OCI-LY7 (cell line): Measurements from ENCODE around the gene HYI. TPM values are rescaled to one million over a fixed set of nuclear protein-coding genes. Genes with fewer than 3 reads are reported as not detected.
"Not testable (repeated sequence)": the region's sequence is repeated elsewhere in the genome, so short reads cannot be mapped to it uniquely, and the experiment has no call there.

Experiments
- BruUV-seq: library from RNA; stranded (reverse); fragments of 400-500 nt; replicated peaks from 2 replicates; lab custom pipeline; 2021; lab: Mats Ljungman, UMichigan
- CTCF ChIA-PET: fragments of 300-600 bp; sonication (Branson Sonifier 250); formaldehyde crosslinking; loops from one replicate; lab custom pipeline; 2022; ENCODE audit warnings: antibody characterized with exemption; ENCODE audit not compliant: unreplicated experiment; lab: Charles Lee
- POLR2A ChIA-PET: fragments of 300-600 bp; sonication (Branson Sonifier 250); formaldehyde crosslinking; loops from one replicate; lab custom pipeline; 2022; ENCODE audit warnings: antibody characterized with exemption; lab: Charles Lee
- DNase-seq: peaks from one replicate; pipeline ENCODE4 v3.0.0-alpha.2; 2015; ENCODE audit warnings: low spot score
- H2AFZ ChIP-seq: fragments of 200-600 bp; sonication (generic), shearing (Covaris generic); 2 replicates; pipeline ENCODE4 v1.6.1; 2014; ENCODE audit warnings: mild to moderate bottlenecking, antibody characterized with exemption, low read length, moderate library complexity
- H3K27ac ChIP-seq: fragments of 200-600 bp; sonication (generic); 2 replicates; pipeline ENCODE4 v1.5.1; 2014; ENCODE audit warnings: mixed run types, low read depth, mild to moderate bottlenecking, moderate library complexity, low read length, inconsistent platforms; ENCODE audit not compliant: poor library complexity, severe bottlenecking
- H3K36me3 ChIP-seq: fragments of 200-600 bp; sonication (generic); 2 replicates; pipeline ENCODE4 v1.6.1; 2014; ENCODE audit warnings: mild to moderate bottlenecking, antibody characterized with exemption, low read length, moderate library complexity, mixed read lengths; ENCODE audit not compliant: insufficient read depth
- H3K4me1 ChIP-seq: fragments of 200-600 bp; sonication (generic); 2 replicates; pipeline ENCODE4 v1.5.1; 2014; ENCODE audit warnings: mild to moderate bottlenecking, low read length; ENCODE audit not compliant: insufficient read depth, poor library complexity, severe bottlenecking
- H3K4me2 ChIP-seq: fragments of 200-600 bp; sonication (generic); 2 replicates; pipeline ENCODE4 v1.6.1; 2014; ENCODE audit warnings: mild to moderate bottlenecking, low read length
- H3K4me3 ChIP-seq: fragments of 200-600 bp; sonication (generic); 2 replicates; pipeline ENCODE4 v1.5.1; 2014; ENCODE audit warnings: mild to moderate bottlenecking, low read depth, low read length; ENCODE audit not compliant: poor library complexity, severe bottlenecking
- H3K79me2 ChIP-seq: fragments of 200-600 bp; sonication (generic); 2 replicates; pipeline ENCODE4 v1.6.1; 2016; ENCODE audit warnings: low read depth, mild to moderate bottlenecking, low read length, moderate library complexity, mixed read lengths; ENCODE audit not compliant: insufficient read depth
- H3K9me2 ChIP-seq: fragments of 200-600 bp; sonication (generic); 2 replicates; pipeline ENCODE4 v1.6.1; 2016; ENCODE audit warnings: mild to moderate bottlenecking, low read length, mixed read lengths; ENCODE audit not compliant: insufficient read depth
- H3K9me3 ChIP-seq: fragments of 200-600 bp; sonication (generic); 2 replicates; pipeline ENCODE4 v1.6.1; 2014; ENCODE audit warnings: mild to moderate bottlenecking, mixed run types, low read length, mixed read lengths
- H4K20me1 ChIP-seq: fragments of 200-600 bp; sonication (generic); 2 replicates; pipeline ENCODE4 v1.6.1; 2014; ENCODE audit warnings: mild to moderate bottlenecking, antibody characterized with exemption, low read length, moderate library complexity, mixed read lengths; ENCODE audit not compliant: insufficient read depth
- CTCF ChIP-seq: fragments of 200-600 bp; sonication (generic); conservative IDR thresholded peaks from 2 replicates; pipeline ENCODE4 v1.5.1; 2014; ENCODE audit warnings: mild to moderate bottlenecking, antibody characterized with exemption, low read length, moderate library complexity, mixed read lengths
- EZH2phosphoT487 ChIP-seq: fragments of 200-600 bp; sonication (generic); IDR thresholded peaks from 2 replicates; pipeline ENCODE4 v1.6.1; 2018; ENCODE audit warnings: low read depth, borderline replicate concordance, mild to moderate bottlenecking, mixed run types, antibody characterized with exemption, low read length, moderate library complexity, mixed read lengths
- intact Hi-C: fragments of 100-400 bp; cut with micrococcal nuclease; formaldehyde crosslinking; loops from one replicate; pipeline ENCODE4 v1.10.0; 2022; ENCODE audit not compliant: unreplicated experiment
- total RNA-seq, 2 experiments: library from RNA; depleted of rRNA in 1 of 2; stranded (reverse); fragments of >200 nt in 1 of 2; shearing (Covaris generic) in 1 of 2; gene quantifications; 2 replicates each; pipeline ENCODE4 v1.2.3, GENCODE V29; 2014 to 2022

Gene HYI
- total RNA-seq, 2 experiments from 2014 or later: not detected

- no peak overlapping the region for H3K4me2 ChIP-seq
- H3K4me3 ChIP-seq: no peak overlapping the region
- POLR2A ChIA-PET: interaction anchor here (0.6 to 0.7 kb wide), 2 partner anchors 23 to 130 kb away, joined by 4 read pairs; no protein-coding TSS in a partner anchor
- intact Hi-C loops: no loop called here
- BruUV-seq: no TSS peak
- no peaks in the 10 kb centered on the region for H4K20me1 ChIP-seq
- DNase-seq: no peak
- H3K9me2 ChIP-seq: no peaks in the 10 kb centered on the region
- CTCF ChIA-PET: no interaction called here
- no peaks in the 10 kb centered on the region for H3K4me1 ChIP-seq
- H2AFZ ChIP-seq: no peak overlapping the region
- no peak overlapping the region for H3K27ac ChIP-seq
- H3K36me3 ChIP-seq: peaks cover 51% of the 10 kb centered on the region
- no peaks in the 10 kb centered on the region for H3K79me2 ChIP-seq
- H3K9me3 ChIP-seq: no peaks in the 10 kb centered on the region
- TF ChIP-seq EZH2phosphoT487 (no peak), CTCF (no peak)
These were observed 34.9 kb downstream of the HYI start for GRCh38 chr1:43418858-43419257.

GRCh38 chr1:43415901-43416300 is 37.8 kb downstream of the HYI start:
- intact Hi-C loops: no loop called here
- CTCF ChIA-PET: interaction anchor here (2.0 kb wide), 1 partner anchor 178 kb away, joined by 10 read pairs; no protein-coding TSS in a partner anchor
- no peaks in the 10 kb centered on the region for H3K4me1 ChIP-seq
- no peaks in the 10 kb centered on the region for H4K20me1 ChIP-seq
- POLR2A ChIA-PET: interaction anchor here (0.6 kb wide), 1 partner anchor 66 kb away, joined by 6 read pairs; no protein-coding TSS in a partner anchor
- H3K36me3 ChIP-seq: peaks cover 39% of the 10 kb centered on the region
- H3K9me2 ChIP-seq: no peaks in the 10 kb centered on the region
- H3K27ac ChIP-seq: no peak overlapping the region
- no peak overlapping the region for H3K4me3 ChIP-seq
- TF ChIP-seq CTCF: no peak
- no peaks in the 10 kb centered on the region for H3K9me3 ChIP-seq
- H3K79me2 ChIP-seq: no peaks in the 10 kb centered on the region
- no peak overlapping the region for H2AFZ ChIP-seq
- H3K4me2 ChIP-seq: no peak overlapping the region
- no peak for DNase-seq
- BruUV-seq: no TSS peak

- Histone ChIP-seq H3K4me3 (no peak overlapping the region), H3K27ac (no peak overlapping the region), H3K9me2 (no peaks in the 10 kb centered on the region), H3K4me2 (no peak overlapping the region), H3K4me1 (no peaks in the 10 kb centered on the region), H3K36me3 (peaks cover 32% of the 10 kb centered on the region), H3K9me3 (no peaks in the 10 kb centered on the region), H3K79me2 (no peaks in the 10 kb centered on the region), H2AFZ (no peak overlapping the region), H4K20me1 (no peaks in the 10 kb centered on the region)
- intact Hi-C loops: loop anchor here (1.0 kb wide), 2 partner anchors 176 to 187 kb away; no protein-coding TSS in a partner anchor
- TF ChIP-seq CTCF: peak; percentile 82
- no peak for TF ChIP-seq EZH2phosphoT487
- no TSS peak for BruUV-seq
- ChIA-PET CTCF (interaction anchor here (1.2 to 2.0 kb wide), 3 partner anchors 47 to 187 kb away, joined by 6 to 10 read pairs (median 8); partner anchors contain the start of gene ELOVL1), POLR2A (no interaction called here)
- DNase-seq: peak; percentile 72
These were observed 39.0 kb downstream of the HYI start for GRCh38 chr1:43414634-43415223.

GRCh38 chr1:43413426-43413825 is 40.3 kb downstream of the HYI start:
- H3K27ac ChIP-seq, BruUV-seq, H4K20me1 ChIP-seq, H2AFZ ChIP-seq, H3K4me3 ChIP-seq, DNase-seq, H3K4me2 ChIP-seq, intact Hi-C loops, H3K9me2 ChIP-seq, H3K9me3 ChIP-seq, H3K4me1 ChIP-seq, H3K79me2 ChIP-seq, CTCF ChIA-PET: not testable (repeated sequence)
- H3K36me3 ChIP-seq: peaks cover 33% of the 10 kb centered on the region
- POLR2A ChIA-PET: interaction anchor here (0.7 kb wide), 1 partner anchor 47 kb away, joined by 3 read pairs; no protein-coding TSS in a partner anchor
